Stimulated activated CD4-positive, alpha-beta T cell treated with anti-CD3 and anti-CD28 coated beads, TNF-alpha, amount 100 ng/mL, for 1 hour (primary cell): ENCODE results near the gene GNGT1.
"Not testable (repeated sequence)": the region's sequence is repeated elsewhere in the genome, so short reads cannot be mapped to it uniquely, and the experiment has no call there.

ENCODE experiments used
- DNase-seq, 3 donors: peaks; one replicate each; pipeline ENCODE4 v3.0.0-alpha.2; 2020; ENCODE audit warnings: low read depth in 3 of 3, low spot score in 1 of 3

The GNGT1 gene

DNA sequence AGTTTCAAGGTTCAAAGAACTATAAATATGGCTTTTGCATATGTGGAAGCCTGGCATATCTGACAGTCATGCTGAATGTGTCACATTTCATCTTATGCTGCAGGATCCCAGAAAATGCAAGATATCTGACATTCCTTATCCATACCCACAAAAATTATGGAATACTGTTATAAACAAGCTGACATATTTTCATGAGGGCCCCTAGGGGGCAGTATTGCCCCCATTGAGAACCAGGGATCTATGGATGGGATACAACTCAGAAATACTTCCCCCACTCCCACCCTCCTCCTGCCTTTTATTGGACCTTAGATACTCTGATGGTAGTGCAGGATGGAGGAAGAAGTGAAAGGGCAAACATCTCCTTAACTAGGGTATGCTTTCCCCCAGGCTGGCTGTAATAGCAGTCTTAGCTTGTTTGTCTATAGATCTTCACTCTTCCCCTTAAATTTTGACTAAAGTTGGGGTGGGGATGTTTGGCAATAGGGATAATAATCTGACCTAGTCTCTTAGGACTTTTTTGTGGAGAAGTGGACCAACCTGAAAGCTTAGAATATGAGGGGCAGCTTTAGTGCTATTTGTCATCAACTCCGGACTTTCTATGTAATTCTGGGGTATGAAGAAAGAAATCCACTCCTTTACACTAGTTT lies 3.5 kb upstream of the GNGT1 start:
- no peak for DNase-seq

DNA sequence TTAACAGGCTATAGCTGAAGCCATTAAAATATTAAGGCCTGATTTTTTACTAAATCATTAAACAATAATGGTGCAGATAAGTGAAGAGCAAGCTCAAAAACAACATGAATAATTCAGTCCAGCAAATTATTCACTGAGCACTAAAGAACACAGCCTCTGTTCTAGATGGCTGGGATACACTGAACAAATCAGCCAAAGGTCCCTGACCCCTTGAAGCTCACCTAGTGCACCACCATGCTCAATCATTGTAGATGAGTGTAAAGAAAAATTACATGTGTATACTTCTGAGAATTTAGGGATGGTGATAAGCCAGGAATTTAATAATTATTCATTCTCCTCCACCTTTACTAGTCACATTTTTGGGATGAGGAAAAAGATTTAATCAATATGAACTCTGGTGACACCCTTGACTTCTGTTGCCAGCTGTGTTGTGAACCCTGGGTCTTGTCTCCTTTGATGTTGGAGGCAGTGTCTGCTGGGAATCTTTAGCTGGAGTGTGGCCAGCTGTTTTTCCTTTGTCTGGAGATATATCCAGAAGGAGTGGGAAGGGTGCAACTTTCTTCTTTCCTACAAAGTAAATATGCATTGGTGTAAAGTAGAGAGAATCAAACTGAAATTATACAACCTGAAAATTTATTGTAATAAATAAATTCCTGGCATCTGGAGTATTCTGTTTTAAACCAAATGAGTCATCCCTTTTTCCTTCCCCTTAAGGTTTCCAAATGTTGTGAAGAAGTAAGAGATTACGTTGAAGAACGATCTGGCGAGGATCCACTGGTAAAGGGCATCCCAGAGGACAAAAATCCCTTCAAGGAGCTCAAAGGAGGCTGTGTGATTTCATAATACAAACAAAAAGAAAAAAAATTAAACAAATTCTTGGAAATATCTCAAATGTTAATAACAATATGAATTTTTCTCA lies 4.0 kb downstream of the GNGT1 start:
- no peak for DNase-seq

DNA sequence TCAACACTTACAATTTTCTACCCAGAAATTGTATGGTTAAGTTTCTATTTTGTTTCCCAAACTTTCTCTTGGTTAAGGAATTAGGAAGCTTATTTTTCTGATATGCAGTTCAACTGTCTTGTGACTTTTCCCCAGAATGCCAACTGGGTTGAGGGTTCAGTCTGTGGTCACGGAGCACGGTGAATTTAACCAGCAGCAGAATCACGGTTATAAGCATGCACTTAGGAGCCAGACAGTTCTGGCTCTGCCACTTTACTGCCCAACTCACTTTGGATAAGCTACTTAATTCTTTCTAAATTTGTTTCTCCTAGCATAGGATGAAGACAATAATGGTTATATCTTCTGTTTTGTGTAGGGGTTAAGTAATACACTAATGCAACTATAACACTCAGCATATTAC lies 4.9 kb downstream of the GNGT1 start:
- DNase-seq: not testable (repeated sequence)

DNA sequence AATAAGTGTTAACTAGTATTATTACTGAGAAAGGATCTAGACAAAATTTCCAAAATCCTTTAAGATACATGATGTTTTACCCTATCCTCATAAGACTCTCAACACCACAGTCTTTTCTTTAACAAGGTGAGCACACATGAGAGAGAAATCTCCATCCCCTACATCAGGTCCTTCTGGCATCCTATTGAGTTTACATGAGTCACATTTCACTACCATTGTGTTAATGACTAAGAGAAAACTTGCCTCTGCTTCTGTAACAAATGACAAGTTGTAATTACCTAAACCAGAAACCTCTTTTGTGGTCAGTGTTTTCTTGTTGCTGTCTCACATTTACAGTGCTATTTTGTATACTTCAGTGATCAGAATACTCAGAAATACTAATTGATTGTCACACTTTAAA lies 5.3 kb downstream of the GNGT1 start:
- not testable (repeated sequence) for DNase-seq

DNA sequence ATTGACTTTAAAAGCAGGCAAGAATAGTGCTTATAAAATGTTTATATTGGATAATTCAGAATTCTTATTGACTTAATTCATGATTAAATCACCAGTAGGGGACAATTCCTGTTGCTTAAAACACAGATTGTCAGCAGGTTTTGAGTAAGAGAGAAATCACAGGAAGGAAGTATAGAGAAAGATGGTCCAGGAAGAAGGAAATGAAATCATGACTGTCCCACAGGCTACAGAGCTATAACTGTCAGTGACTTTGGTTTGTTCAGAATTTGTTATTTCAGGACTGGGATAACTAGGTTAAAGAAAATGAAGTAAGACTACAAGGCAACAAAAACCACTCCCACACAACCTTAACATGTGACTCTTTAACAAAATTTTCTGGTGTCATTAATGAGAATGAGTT lies 6.8 kb downstream of the GNGT1 start:
- no peak for DNase-seq

DNA sequence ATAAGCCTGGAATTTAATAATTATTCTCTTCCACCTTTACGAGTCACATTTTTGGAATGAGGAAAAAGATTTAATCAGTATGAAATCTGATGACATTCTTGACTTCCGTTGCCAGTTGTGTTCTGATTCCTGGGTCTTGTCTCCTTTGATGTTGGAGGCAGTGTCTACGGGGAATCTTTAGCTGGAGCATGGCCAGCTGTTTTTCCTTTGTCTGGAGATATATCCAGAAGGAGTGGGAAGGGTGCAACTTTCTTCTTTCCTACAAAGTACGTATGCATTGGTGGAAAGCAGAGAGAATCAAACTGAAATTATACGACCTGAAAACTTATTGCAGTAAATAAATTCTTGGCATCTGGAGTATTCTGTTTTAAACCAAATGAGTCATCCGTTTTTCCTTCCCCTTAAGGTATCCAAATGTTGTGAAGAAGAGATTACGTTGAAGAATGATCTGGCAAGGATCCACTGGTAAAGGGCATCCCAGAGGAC lies 8.3 kb downstream of the GNGT1 start:
- no peak for DNase-seq

DNA sequence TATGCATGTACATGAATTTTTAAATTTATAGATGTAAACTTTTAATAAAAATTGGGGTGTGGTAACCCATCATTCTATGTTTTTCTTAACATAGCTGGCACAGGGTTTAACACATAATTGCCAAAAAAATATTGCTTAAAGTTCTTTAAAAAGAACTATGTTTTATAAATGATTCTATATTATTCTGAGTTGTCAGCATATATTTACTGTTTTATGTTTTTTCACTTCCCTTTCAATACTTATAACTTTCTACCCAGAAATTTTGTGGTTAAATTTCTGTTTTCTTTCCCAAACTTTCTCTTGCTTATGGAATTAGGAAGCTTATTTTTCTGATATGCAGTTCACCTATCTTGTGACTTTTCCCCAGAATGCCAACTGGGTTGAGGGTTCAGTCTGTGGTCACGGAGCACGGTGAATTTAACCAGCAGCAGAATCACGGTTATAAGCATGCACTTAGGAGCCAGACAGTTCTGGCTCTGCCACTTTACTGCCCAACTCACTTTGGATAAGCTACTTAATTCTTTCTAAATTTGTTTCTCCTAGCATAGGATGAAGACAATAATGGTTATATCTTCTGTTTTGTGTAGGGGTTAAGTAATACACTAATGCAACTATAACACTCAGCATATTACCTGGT lies 9.0 kb downstream of the GNGT1 start:
- not testable (repeated sequence) for DNase-seq

DNA sequence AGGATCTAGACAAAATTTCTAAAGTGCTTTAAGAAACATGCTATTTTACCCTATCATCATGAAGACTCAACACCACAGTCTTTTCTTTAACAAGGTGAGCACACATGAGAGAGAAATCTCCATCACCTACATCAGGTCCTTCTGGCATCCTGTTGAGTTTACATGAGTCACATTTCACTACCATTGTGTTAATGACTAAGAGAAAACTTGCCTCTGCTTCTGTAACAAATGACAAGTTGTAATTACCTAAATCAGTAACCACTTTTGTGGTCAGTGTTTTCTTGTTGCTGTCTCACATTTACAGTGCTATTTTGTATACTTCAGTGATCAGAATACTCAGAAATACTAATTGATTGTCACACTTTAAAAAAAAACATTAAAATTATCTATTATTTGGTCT lies 9.5 kb downstream of the GNGT1 start:
- not testable (repeated sequence) for DNase-seq

DNA sequence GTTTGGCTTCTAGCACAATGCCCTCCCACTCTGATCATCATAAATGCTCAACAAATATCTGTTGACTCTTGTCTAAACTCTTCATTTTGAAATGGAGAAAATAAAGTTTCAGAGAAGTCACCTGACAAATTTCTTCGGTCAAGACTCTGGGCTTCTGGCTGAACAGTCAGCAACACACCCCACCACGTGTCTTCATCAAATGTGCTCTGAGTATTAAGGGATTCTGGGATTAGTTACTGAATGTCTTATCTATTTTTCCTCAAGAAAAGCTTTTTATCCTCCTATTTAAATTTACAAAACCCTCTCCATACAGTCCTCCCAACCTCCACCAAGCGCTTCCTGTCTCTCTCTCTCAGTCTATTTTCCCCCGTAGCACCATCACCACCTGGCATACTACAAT lies 9.9 kb downstream of the GNGT1 start:
- DNase-seq: not testable (repeated sequence)

DNA sequence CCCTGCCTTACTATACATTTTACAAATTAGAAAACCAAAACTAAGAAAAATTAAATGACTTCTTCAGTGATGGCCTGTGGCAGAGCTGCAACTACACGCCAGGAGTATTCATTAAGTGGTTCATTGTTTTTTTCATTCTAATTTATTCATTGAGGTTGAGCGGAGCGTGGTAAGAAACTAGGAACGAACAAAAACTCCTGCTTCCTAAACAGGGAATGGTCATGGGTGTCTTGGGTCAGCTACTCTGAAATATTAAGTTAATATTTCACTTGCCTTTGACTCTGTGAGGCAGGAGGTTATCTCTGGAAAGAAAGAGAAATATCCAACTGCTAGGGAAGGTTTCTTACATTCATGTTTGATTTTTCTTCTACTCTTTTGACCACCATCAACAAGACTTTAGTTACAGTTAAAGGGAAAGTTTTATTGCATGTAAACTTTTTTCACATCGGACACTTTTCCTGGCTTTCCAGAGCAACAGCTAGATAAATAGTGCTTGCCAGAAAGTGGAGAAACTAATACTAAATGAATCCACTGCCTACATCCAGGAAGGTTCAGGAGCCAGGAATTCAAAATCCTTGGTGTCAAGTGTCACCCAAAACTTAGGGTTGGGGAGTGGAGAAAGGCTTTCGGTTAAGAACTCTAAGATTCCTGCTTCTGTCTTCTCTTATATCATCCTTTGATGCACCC lies 14.3 kb downstream of the GNGT1 start:
- no peak for DNase-seq

DNA sequence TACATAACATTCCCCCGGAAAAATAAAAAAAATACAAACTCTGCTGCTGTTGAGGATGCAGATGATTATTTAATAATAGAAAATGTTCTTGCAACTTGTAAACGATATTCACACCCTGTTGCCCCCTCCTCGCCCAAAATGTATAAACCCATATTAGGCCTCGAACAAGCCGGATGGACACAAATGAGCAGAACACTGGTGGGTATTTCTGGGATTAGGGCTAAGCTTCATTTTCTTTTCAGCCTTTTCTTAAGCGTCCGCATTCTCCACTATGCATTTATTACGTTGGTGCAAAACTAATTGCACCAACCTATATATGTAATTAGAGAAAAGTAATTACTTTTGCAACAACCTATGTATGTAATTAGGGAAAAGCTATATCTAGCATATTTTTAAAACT lies 14.8 kb downstream of the GNGT1 start:
- no peak for DNase-seq

DNA sequence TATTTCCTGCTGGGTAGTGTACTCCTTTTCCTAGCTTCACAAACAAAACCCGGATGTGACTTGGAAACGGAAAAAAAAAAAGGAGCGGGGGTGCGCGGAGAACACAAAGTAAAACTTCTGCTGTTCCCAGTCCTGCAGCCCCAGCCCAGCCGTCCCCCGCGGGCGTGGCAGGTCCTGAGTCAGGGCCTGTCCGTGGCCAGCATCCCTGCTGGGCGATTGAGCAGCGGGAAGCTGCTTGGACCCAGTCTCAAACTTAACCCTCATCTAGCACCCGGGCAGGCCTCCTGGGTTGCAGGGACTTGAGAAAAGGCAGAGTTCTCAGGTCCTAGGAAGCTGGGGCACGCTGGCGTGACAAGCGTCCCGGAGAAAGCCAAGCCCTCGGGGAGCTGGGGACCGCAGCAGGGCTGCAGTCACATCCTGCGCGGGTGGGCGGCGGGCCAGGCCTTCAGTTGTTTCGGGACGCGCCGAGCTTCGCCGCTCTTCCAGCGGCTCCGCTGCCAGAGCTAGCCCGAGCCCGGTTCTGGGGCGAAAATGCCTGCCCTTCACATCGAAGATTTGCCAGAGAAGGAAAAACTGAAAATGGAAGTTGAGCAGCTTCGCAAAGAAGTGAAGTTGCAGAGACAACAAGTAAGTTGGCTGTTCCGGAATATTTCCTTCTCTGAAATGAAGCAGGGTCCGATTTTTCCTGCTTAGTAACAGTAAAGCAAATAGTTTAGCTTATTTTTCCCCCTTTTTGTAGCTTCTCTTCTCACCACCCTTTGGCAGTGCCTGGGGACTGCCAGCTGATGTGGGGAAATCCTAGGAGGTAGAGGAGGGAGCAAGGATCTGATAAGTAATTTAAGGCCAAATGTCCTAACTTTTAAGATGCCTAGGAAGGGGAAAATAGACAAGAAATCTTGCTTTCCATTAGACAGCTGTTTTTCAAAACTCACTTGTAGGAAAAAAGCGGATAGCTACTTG lies 15.5 kb downstream of the GNGT1 start, which contains the start of gene GNG11:
GNG11 (plus strand) TSS at position 129 of the 960 bp plus-strand sequence; CDS start at position 532, 403 bp downstream.
- peak in 1 of 3 donors; percentile 0 for DNase-seq

DNA sequence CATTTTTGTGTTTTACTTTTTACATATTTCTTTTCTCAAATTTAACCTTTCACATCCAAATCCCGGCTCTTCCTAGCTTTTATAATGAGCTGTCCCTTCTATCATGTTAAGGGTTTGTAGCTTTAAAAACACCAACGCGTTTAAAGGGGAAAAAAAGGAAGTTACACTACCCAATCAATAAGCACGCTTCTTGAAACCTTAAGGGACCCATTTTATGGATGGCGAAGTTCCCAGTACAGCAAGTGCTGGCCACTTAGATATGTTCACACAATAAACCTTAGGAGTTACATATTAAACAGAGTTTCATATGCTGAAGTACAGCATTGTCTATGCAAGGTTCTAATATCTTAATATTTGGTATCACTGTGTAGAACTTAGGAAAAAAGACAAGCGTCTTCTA lies 16.9 kb downstream of the GNGT1 start:
- DNase-seq: no peak

DNA sequence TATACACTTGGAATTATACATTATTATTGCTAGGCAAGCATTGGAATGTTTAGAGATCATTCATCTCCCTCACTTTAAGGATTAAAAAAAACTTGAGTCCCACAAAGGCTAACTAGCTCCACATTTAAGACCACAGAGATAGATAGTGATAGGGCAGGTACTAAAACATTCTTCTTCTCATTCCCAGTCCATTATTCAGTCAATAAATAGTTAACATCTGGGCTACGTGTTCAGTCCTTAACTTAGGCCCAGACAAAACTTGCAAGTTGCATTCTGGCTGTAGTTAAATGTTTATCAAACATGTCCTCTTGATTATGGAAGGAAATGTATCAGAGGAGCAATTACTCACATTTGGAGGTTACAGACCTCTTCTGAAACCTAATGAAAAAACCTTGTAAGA lies 17.6 kb downstream of the GNGT1 start:
- DNase-seq: no peak

DNA sequence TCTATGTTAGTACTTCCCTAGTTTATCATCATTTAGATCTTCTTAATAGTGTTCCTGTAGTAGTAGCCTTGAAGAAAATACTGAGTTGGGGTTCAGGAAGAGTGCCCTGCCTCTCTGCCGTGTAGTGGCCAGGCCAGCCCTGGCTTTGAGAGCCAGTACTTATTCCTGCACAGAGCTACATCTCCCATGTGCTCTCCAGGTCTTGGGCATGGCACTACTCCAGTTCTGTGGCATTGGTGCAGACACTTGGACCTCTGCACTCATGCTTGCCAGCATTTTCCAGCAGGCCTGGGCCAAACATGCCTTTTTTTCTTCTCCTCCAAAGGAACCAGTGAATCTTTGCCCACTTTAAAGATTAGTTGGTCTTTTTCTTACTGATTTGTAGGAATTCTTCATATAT lies 20.4 kb downstream of the GNGT1 start:
- no peak for DNase-seq

DNA sequence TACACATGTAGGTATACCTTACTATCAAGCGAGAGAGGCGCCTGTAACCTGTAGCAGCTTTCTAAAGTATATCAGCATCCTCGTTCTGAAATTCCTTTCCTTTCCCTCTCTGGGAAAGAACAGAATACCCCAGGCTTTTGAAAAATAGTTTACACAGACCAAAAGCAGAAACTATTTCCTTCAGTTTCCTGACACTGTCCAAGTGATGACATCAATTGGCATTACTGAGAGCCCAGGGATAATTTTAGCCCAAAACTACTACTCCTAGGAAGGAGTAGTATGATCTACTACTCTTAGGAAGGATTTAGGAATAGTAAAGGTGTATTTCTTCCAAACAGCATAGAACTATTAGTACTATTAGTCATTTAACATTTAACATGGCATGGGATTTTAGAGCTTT lies 21.2 kb downstream of the GNGT1 start:
- DNase-seq: no peak

DNA sequence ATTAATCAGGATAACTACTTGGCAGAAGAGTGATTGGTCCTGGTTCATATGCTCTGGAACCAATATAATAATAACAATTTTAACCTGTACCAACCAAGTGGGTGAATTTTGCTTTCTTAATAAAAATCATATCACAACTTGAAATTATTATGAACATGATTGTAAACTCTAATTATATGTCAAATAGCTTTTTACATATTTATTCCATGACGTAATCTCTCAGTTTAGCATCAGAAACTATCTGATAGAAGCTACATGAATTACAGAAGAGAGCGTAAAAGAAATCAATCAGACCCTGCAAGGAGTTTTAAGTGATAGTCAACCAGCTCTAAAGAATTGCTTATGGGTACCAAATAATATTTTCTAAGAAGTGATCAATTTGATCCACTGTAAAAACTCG lies 25.3 kb downstream of the GNGT1 start:
- no peak for DNase-seq

DNA sequence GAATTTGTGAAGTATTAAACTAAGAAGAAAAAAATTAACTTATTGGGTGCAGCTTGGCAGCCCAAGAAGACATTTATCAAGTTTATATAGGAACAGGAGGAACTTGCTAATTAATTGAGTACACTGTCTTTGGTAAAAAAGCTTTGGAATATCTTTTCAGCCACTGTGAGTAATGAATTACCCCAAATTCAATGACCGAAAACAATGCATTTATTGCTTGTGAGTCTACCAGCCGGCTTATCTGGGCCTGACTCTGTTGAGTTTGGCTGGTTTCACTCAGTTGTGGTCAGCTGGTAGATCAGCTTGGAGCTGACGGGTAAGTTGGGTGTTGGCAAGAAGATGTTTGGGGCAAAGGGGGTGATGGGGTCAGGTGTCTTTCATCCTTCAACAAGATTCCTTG lies 26.8 kb downstream of the GNGT1 start:
- no peak for DNase-seq

DNA sequence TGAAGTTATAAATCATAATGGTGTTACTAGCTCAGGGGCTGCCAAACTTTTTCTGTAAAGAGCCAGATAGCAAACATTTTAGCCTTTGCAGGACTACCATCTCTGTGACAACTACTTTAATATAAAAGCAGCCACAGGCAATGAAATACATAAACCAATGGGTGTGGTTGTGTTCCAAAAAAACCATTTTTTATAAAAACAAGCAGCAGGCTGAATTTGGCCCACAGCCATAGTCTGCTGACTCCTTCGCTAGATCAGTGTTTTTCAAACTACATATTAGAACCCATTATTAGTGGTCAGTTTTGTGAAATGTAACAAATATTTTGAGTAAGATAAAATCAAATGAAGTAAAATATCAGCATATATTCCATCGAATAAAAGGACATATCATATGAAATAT lies 28.7 kb downstream of the GNGT1 start:
- DNase-seq: no peak

DNA sequence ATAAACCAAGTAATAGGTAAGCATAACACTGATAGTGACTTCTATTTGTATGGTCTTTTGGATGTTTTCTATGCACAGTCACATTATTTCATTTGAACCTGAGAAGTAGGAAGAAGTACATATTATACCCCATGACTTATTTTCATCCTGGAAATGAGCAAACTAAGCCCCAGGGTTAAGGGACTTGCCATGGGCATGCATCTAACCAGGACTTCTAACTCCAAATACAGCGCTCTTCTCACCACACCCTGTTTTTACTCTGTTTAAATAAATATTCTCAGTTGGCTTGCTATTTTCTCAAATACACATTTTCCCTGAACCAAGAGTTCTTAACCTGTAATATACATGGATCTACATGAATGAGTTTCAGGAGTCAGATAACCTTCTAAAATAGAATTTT lies 31.5 kb downstream of the GNGT1 start:
- DNase-seq: no peak
